Stimulated activated CD4-positive, alpha-beta T cell treated with anti-CD3 and anti-CD28 coated beads, Interleukin-4, amount 100 ng/mL, for 4 hours (primary cell): ENCODE measurements around the gene CDK11A.
"Not testable (repeated sequence)": the region's sequence is repeated elsewhere in the genome, so short reads cannot be mapped to it uniquely, and the experiment has no call there.

Experiments
- DNase-seq, 2 experiments: peaks; one replicate each; pipeline ENCODE4 v3.0.0-alpha.2; 2020

CDK11A gene

DNA sequence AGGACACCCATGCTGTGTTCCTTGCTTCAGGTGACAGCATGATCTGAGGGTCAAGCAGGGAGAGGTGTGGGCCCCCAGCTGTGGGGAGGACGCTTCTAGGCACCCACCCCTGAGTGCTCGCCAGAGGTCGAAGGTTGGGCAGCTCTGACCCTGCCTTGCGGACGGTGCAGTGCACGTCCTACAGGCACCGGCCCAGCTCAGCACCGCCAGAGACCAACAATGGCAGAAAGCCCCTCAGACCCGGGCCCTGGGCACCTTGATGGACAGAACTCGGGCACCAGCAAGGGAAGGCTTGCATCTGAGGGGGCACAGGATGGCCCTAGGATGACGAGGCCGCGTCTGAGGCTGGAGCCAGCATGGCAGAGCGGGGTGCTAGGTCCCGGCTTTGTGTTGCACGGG lies 29.4 kb upstream of the CDK11A start:
- no peak for DNase-seq

DNA sequence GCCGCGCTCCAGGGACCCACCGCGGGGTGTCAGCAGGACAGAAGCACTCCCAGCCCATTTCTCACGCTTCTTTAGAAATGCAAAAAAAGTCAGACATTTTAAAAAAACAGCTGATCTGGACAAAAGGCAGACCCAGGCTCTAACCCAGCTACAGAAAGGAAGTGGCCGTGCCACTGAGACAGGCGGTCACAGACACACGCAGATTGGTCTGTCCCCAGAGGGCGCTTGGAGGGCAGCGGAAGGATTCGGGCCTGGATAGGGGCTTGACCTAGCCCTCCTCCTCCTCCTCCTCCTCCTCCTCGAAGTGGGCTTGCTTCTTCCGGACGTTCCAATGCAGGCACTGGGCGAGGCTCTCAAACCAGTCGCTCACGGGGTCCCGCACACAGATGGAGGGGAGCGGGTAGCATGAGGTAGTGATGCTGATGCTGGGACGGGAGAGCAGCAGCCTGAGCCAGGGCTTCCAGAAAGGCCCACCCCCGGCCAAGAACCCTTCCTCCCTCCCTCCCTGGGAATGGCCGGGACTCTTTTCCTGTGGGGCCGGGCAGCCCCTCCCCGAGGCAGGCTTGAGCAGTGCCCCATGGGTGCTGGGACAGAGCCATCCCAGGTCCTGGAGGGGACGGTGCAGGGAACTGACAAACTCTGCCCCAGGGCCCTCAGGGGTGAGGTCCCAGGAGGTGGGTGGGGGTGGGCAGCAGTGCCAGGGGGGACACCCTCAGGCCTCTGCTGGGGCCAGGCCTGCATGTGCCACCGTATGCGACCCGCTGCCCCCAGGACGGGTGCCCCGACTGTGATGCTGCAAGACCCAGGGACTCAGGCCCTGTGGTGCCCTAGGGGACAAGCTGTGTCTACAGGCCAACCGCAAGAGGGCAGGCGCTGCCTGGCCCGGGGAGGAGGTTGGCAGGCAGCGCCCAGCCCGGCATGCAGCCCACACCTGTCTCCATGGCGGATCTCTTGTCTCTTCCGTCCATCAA lies 28.8 kb upstream of the CDK11A start:
- DNase-seq = no peak

GRCh38 chr1:1752190-1752589 lies 28.0 kb upstream of the CDK11A start:
- DNase-seq = no peak

GRCh38 chr1:1749941-1750340 lies 25.8 kb upstream of the CDK11A start:
- DNase-seq = not testable (repeated sequence)

GRCh38 chr1:1748686-1749321 lies 24.6 kb upstream of the CDK11A start:
- DNase-seq = no peak

DNA sequence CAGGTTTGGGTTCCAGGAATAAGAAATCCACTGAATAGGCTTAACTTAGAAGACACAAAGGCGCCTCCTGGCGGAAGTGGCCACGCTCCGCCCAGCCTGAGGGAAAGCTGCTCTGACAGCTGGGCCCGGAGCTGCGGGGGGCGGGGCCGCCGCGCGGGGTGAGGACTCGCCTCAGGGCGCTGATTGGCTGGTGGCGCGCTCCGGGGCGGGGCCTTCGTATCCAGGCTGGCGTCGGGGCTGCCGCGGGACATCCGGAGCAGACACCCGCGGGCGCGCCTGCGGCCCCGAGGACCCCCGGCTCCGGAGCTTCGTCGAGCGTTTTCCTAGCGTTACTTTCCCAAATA lies 22.4 kb upstream of the CDK11A start:
- not testable (repeated sequence) for DNase-seq

GRCh38 chr1:1745651-1746565 lies 21.8 kb upstream of the CDK11A start:
- DNase-seq = peak; percentile 87 to 89

DNA sequence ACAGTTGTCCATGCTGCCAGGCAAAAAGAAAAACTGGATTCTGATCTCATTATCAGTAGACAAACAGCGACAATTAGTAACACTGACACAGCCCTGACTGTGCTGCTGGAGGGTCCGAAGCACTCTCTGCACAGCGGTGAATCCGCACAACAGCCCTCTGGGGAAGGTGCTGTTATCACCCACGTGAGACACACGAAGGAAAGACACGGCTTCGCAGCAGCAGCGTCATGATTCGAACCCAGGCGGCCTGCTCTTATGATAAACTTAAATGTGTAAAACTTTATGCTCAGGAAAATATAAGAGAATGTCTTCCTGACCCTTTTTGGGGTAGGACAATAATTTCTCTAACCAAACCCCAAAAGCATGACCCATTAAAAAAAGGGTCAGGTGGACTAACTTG lies 18.4 kb upstream of the CDK11A start:
- DNase-seq = not testable (repeated sequence)

DNA sequence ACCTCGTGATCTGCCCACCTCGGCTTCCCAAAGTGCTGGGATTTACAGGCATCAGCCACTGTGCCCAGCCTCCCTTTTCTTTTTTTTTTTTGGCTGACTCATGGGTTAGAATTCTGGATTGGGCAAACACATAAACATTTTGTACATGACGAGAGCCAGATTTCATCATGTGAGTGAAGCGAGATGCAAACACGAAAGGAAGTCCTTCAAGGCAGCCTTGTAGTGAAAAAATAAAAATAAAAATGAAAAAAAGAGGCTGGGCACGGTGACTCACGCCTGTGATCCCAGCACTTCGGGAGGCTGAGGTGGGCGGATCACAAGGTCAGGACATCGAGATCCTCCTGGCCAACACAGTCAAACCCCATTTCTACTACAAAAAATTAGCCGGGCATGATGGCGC lies 16.9 kb upstream of the CDK11A start:
- not testable (repeated sequence) for DNase-seq

GRCh38 chr1:1738799-1739337 lies 14.7 kb upstream of the CDK11A start:
- DNase-seq = not testable (repeated sequence)

DNA sequence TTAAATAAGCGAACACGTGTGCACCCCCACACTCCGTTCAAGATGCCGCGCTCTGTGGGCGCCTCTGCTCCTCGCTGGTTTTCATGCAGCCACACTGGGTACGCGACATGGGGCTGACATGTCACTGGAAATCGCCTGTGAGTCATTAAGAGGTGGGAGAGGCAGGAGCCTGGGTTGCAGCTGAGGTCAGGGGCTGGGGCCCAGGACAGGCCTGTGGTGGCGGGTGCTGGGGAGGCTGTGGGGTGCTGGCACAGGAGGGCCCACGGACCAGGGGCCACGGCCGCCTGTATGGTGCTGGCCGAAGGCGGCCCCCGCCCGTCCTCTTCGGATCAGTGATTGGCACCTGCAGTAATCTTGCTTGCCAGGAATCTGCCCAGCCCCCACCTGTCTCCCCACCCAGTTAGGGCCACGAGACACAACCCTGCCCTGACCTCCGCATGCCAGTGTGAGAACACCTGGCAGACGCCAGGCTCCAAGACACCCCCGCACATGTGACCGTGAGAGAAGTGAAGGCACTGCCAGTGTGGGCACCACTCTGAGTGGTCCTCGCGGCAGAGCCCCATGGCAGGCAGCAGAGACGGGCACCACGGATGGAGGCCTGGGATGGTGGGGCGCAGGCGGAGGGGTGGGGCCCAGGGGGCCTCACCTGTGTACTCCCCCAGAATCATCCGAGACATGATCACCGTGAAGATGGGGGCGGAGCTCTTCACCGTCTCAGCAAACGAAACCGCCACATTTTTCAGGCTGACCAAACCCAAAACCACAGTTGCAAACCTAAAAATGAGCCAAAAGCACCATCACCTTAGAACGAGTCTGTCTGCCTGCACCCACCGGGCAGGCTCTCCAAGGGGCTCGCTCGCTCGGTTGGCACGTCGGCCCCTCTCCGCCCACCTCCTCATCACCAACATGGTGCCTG lies 13.8 kb upstream of the CDK11A start:
- DNase-seq = not testable (repeated sequence)

GRCh38 chr1:1732381-1732780 lies 8.2 kb upstream of the CDK11A start:
- DNase-seq = no peak

DNA sequence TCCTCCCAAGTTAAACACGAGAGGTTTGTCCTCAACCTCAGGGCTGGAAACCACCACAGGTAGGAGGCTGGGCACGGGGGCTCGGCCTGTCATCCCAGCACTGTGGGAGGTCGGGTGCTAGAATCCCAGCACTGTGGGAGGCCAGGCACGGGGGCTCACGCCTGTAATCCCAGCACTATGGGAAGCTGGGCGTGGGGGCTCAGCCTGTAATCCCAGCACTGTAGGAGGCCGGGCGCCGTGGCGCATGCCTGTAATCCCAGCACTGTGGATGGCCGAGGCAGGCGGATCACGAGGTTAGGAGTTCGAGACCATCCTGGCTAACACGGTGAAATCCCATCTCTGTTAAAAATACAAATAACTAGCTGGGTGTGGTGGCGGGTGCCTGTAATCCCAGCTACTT lies 6.7 kb upstream of the CDK11A start:
- no peak for DNase-seq

DNA sequence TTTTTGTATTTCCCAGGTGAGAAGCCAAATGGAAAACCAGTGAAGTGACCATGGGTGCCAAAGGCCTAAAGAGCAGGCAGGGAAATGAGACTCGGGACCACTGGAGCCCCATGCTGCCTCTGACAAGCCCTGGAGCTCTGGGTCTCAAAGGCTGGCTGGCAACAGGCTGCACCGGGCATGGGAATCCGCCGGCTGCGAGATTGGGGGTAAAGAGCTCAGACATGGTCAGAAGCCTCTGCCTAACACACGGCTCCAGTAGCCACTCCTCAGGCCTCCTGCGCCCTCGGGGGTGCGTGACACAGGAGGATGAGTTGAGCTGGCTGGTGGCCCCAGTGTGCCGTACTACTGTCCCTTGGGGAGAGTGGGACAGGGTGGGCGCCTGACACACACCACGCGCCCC lies 6.1 kb upstream of the CDK11A start:
- not testable (repeated sequence) for DNase-seq

GRCh38 chr1:1729116-1729816 lies 5.1 kb upstream of the CDK11A start:
- DNase-seq = not testable (repeated sequence)

DNA sequence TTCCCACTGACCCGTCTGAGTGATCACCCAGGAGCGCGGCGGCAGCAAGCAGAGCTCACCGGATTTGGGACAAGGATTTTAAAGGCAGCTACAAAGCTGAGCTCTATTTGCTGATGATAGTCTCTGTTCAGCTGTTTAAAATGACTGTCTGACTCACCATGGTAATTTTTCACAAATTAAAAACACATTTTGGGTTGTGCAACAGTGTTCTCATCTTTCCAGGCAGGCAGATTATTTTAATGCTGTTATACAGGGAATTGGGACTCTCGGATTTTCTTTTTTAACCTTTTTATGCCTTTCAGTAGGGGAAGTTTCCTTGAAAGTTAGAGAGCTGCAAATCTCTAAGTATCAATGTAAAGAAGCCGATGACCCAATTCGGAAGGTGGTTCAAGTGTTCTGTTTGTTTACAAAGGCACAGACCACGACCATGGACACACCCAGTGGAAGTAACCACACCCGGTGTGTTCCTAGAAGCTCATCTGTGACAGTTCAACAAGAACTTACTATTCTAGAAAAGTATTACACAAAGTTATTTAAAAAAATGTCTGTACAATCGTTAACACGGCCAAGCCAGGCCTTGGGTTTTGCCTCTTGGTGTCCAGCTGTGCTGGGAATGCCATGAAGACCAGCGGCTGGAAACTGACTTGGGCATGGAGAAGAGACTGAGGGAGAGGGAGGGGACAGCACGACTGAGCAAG lies 4.3 kb upstream of the CDK11A start:
- DNase-seq = peak in 1 of 2 experiments; percentile 24

- DNase-seq = not testable (repeated sequence)
Observed at GRCh38 chr1:1727131-1727651, 3.0 kb upstream of the CDK11A start.

GRCh38 chr1:1726088-1726487 lies 1.9 kb upstream of the CDK11A start:
- not testable (repeated sequence) for DNase-seq

- DNase-seq = no peak
Observed at GRCh38 chr1:1721201-1721600, 3.0 kb downstream of the CDK11A start.
